NCI-H2029 (cell line): Measurements from ENCODE around the gene DAB2IP.
"Not testable (repeated sequence)": the region's sequence is repeated elsewhere in the genome, so short reads cannot be mapped to it uniquely, and the experiment has no call there.

Source experiments
- DNase-seq: peaks from one replicate; lab custom pipeline; 2025; lab: John Stamatoyannopoulos, UW

The DAB2IP gene

DNA sequence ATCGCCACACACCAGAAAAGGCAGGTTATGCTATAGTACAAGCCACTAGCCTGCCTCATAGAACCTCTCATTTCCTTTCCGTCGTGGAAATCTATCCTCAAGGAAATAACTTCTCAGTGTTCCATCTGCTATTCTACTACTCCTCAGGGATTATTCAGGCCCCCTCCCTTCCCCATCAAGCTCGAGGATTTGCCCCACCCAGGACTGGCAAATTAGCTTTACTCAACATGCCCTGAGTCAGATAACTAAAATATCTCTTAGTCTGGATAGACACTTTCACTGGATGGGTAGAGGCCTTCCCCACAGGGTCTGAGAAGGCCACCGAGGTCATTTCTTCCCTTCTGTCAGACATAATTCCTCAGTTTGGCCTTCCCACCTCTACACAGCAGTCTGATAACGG is 142.9 kb downstream of the DAB2IP start:
- not testable (repeated sequence) for DNase-seq

DNA sequence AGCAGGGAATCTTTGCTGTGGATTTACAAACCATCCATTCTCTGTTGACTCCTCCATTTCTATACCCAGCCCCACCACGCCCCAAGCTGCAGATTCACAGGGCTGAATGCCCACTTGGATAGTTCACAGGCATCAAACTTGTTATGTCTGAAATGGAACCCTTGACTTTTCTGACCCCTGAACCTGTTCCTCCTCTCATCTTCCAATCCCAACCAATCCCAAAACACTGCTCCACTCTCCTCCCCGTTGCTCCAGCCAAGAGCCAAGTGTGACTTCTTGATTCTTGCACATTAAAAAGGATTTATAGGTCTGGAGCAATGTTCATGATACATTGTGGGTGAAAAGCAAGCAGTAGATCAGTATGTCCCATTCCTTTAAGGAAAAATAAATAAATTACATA is 145.6 kb downstream of the DAB2IP start:
- no peak for DNase-seq

DNA sequence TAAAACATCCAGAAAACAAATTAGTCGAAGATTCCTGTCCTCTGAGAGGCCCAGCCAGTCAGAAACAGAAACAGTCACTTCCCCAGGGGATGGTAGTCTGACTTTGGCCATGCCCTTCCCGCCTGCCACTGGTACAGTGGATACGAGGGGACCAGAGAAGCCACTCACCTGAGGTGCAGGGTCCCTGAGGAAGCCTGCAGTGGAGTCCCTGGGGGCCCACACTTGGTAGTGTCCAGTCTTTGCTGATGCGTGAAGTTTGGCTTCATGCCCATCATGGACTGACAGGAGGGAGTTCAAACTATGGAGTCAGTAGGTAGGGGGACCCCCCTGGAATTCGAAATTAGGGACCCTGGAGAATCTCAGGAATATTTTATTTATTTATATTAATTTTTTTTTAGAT is 147.5 kb downstream of the DAB2IP start:
- DNase-seq: no peak

- no peak for DNase-seq
Measured at GRCh38 chr9:121800376-121800775, 148.9 kb downstream of the DAB2IP start.

GRCh38 chr9:121801579-121801978 is 150.1 kb downstream of the DAB2IP start:
- no peak for DNase-seq

DNA sequence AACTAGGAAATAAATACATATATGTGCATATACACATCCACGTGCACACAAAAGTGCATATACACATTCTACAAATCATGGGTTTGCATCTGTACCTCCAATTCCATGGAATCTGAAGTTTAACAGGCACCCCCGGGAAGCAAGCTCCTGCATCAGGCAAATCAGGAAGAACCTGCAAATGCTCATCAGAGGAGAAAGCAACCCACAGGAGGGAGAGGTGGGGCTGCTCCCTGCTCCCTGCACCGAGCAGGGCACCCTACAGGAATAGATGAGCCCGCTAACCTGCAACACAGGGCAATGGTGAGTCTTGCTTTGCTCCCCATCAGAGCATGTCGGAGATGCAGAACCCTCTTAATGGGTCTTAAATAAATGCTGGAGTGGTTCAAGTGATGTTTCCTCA is 151.3 kb downstream of the DAB2IP start:
- DNase-seq: no peak

GRCh38 chr9:121807069-121807822 is 155.8 kb downstream of the DAB2IP start:
- no peak for DNase-seq

DNA sequence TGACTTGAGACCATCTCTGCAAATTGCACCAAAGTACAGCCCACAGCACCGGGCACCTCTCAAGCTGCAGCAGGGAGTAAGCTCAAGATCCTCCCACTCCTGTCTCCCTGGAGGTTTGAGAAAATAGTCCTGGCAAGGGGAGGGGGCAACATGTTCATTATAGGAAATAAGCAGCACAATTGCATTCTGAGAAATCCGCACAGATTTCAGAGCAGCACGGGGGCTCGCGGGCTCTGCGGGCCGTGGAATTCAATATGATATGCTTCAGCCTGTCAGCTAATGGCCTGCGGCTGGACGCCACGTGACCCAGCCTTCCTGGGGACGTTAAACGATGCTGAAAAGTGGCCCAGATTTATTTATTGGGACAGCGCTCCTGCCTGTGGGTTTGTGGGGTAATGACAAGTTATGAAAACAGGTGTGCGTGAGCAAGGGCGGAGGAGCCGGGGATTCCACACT is 156.4 kb downstream of the DAB2IP start:
- DNase-seq: no peak

DNA sequence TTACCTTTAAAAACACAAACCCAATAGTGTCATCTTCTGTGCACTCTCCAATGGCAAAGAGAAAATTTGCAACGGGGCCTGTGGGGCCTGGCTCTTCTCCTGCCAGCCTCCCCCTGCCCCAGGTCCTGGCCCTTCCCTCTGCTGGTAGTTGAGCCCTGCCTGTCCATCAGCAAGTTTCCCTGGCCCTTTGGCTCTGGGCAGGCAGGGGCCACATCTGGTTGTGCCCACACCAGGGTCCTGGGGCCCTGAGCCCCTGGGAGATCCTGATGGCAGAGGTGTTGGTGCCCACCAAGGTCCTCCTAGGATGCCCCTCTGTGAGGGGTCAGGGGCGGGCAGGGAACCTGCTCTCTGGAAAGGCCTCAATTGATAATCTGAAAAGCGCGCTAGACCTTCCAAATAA is 157.3 kb downstream of the DAB2IP start:
- no peak for DNase-seq

DNA sequence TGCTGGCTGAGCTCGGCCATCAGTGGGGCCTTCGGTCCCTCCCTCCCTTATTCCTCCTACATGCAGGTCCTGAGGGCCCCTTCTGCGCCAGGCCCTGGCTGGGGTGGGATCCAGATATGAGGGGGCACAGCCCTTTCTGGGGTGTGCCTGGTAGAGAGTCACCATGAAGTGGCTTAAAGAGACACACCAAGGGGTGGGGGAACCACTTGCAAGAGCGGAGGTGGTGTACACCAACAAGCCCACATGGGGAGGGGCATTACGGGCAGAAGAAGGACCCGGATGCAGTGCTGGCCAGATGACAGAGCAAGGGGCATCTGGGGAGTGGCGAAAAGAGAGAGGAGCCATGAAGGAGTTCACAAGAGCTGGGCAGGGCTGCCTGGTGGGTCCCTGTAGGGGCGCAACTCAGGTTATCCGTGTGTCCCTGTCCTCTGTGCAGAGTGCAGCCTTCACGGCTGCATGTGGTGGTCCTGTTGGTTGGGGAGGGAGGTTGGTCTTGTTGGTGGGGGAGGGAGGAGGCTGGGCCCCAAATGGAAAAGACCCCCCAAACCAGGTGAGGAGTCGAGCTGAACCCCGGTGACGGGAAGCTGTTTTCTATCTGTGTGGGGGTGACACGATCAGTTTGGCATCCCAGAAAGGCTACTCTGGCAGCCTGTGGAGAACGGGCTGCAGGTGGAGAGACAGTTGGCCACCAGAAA is 158.1 kb downstream of the DAB2IP start:
- DNase-seq: no peak

- DNase-seq: no peak
Measured at GRCh38 chr9:121810489-121810888, 159.1 kb downstream of the DAB2IP start.

- no peak for DNase-seq
Measured at GRCh38 chr9:121811140-121811539, 159.7 kb downstream of the DAB2IP start.

- DNase-seq: no peak
Measured at GRCh38 chr9:121811751-121812150, 160.3 kb downstream of the DAB2IP start.

DNA sequence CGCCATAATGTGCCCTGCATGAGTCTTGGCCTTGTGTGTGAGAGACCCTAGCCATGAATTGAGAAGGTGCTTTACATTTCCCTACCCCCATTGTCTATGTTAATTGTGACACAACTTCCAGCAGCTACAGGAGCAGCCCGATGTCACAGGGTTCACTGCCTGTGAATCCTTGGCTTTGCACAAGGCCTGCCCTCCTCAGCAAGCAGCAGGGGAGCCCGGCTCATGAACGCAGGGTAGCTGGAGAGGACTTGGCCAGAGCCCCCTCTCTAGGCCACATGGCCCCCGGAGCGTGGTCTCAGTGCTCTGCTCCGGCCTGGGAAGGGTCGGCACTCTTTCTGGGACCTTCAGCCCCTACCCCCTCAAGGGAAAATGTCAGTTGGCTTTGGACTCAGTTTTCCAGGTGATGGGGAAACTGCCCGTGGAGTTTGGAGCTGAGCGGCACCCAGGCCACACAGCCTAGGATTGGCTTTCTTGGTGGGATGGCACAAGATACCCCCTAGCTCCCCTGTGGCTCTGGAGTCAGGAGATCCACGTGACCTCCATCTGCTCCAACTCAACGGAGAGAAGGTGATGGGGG is 160.8 kb downstream of the DAB2IP start:
- DNase-seq: no peak

GRCh38 chr9:121813519-121814210 is 162.2 kb downstream of the DAB2IP start:
- DNase-seq: no peak

DNA sequence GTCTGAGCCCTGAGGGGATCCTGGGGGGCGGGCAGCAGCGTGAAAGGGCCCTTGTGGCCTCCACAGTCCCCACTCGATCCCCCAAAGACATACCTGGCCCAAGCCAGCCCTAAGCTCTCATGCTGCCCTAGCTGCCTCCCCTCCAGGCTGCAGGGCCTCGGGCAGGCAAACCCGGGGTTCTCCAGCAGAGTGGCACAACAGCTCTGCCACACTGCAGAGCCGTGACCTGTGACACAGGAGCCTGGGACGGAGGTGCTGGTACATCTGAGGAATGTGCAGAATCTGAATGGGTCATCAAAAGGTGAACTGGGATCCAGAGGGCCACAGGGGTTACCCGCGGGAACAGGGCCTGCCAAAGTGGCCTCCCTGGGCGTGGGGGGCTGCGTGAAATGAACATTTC is 163.2 kb downstream of the DAB2IP start:
- DNase-seq: no peak

- no peak for DNase-seq
Measured at GRCh38 chr9:121815084-121815483, 163.7 kb downstream of the DAB2IP start.

- no peak for DNase-seq
Measured at GRCh38 chr9:121815546-121816448, 164.4 kb downstream of the DAB2IP start.

GRCh38 chr9:121816449-121816817 is 165.0 kb downstream of the DAB2IP start:
- DNase-seq: no peak

DNA sequence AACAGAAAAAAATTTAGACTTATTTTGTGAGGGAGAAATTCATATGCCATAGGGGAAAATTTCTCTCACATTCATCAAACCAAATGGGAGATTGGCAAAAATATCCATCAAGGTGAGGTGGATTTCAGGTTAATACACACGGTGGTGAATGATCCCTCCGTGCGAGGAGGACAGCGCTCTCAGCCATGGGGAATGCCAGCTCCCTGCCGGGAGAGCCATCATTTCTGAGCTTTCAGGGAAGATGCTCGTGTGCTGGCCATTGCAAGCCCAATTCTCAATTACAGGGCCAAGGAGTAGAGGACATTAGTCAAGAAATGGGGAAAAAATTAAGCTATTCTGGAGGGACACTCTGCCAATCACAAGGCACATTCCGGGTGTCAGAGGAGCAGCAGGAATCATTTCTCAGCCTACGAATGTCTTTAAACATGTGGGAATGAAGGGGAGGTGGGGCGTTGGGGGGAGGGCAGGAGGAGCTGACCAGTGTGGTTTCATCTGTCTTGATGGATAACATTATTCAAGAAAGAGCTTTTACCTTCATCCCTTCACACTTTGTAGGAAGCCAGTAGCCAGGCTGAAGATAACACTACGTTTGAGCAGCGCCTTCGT is 165.5 kb downstream of the DAB2IP start:
- DNase-seq: no peak

DNA sequence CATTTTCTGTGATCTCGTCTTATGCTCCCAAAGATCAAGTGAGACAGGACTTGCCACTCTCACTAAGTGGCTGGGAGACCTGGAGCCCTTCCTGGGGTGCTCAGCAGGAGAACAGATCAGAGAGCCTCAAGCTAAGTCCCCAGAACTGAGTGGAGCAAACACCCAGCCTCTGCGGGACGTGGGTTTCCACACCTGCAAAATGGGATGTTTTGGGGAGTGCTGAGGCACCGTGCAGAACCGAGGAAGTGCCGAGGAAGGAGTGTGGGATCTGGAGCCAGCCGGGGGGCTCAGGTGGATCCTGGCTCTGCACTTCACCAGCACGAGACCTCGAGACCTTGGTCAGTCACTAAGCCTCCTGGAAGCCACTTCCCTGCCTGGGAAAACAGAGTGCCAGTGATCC is 166.0 kb downstream of the DAB2IP start:
- no peak for DNase-seq
